Neural cell (in vitro differentiated cells): ENCODE data around the gene ELK4.

Experiments used
- CTCF ChIP-seq: fragments of 450-650 bp; IDR thresholded peaks from 2 replicates; pipeline ENCODE4 v1.5.1; 2014; ENCODE audit warnings: antibody characterized with exemption, mild to moderate bottlenecking, moderate library complexity; ENCODE audit not compliant: poor library complexity, severe bottlenecking
- EP300 ChIP-seq: fragments of 450-650 bp; conservative IDR thresholded peaks from 2 replicates; pipeline ENCODE4 v1.6.1; 2014; ENCODE audit warnings: antibody characterized with exemption, mild to moderate bottlenecking, moderate library complexity; ENCODE audit not compliant: poor library complexity, severe bottlenecking
- EZH2 ChIP-seq: fragments of 200-600, 300-800 bp; shearing (Covaris generic), sonication (generic); IDR thresholded peaks from 2 replicates; pipeline ENCODE4 v1.6.1; 2014; ENCODE audit warnings: antibody characterized with exemption, low read length, borderline replicate concordance, mild to moderate bottlenecking; ENCODE audit not compliant: insufficient read depth, poor library complexity, severe bottlenecking
- MXI1 ChIP-seq: fragments of 450-650 bp; conservative IDR thresholded peaks from 2 replicates; pipeline ENCODE4 v1.6.1; 2014; ENCODE audit warnings: antibody characterized with exemption, mild to moderate bottlenecking; ENCODE audit not compliant: poor library complexity, severe bottlenecking
- POLR2AphosphoS5 ChIP-seq: IDR thresholded peaks from 2 replicates; pipeline ENCODE4 v1.6.1; 2012
- RAD21 ChIP-seq: fragments of 450-650 bp; conservative IDR thresholded peaks from 2 replicates; pipeline ENCODE4 v1.6.1; 2014; ENCODE audit warnings: antibody characterized with exemption, mild to moderate bottlenecking, moderate library complexity
- REST ChIP-seq: IDR thresholded peaks from 2 replicates; pipeline ENCODE4 v1.6.1; 2012; ENCODE audit warnings: borderline replicate concordance
- SMC3 ChIP-seq: fragments of 450-650 bp; conservative IDR thresholded peaks from 2 replicates; pipeline ENCODE4 v1.6.1; 2014; ENCODE audit warnings: antibody characterized with exemption, mild to moderate bottlenecking, moderate library complexity; ENCODE audit not compliant: poor library complexity
- TAF1 ChIP-seq: IDR thresholded peaks from 2 replicates; pipeline ENCODE4 v1.6.1; 2012; ENCODE audit warnings: low read depth

- no peak for TF ChIP-seq CTCF
- no peak for TF ChIP-seq EP300
- TF ChIP-seq RAD21: no peak
- TF ChIP-seq MXI1: no peak
- no peak for TF ChIP-seq POLR2AphosphoS5
- TF ChIP-seq TAF1: no peak
- no peak for TF ChIP-seq REST
- TF ChIP-seq SMC3: no peak
- no peak for TF ChIP-seq EZH2
Measured at GRCh38 chr1:205645519-205645918, 13.7 kb upstream of the ELK4 start.
